ENCODE measurements around the gene HPCAL4.

The HPCAL4 gene

DNA sequence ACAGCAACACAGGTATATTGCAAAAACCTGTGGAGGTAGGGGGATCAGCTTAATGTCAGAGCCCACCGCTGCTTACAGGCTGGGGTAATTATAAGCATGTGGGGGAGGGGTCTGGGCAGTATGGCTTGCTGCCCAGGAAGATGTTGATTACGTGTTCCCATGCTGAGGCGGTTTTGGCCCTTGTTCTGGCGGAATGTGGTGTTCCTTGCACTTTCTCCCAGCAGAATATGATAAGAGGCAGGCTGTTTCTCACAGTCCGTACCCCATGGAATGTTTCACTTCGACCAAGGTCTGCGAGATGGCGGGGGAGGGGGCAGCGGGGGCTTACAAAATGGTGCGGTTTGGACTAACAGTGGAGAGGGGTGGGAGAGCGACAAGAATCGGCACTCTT, 9.8 kb upstream of the HPCAL4 start:
- no peak for DNase-seq (ENCODE audit: low read depth)

GRCh38 chr1:39700348-39700747, 9.1 kb upstream of the HPCAL4 start:
- no peak for DNase-seq (ENCODE audit: low read depth)

DNA sequence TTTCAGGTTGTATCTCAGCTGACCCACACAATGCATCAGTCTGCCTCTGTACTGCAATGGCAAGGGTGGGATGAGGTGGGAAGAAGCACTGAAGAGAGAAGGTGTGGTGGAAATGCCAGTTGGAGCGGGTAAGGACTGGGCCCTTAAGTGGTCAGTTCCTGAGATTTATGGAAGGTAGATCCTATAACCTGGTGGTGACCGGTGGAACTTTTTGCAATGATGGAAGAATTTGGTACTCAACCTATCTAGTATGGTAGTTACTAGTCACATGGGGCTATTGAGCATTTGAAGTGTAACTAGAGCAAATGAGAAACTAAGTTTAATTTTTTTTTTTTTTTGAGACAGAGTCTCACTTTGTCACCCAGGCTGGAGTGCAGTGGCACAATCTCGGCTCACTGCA, 8.2 kb upstream of the HPCAL4 start:
- no peak for DNase-seq (ENCODE audit: low read depth)

GRCh38 chr1:39698568-39698967, 7.3 kb upstream of the HPCAL4 start:
- no peak for DNase-seq (ENCODE audit: low read depth)

DNA sequence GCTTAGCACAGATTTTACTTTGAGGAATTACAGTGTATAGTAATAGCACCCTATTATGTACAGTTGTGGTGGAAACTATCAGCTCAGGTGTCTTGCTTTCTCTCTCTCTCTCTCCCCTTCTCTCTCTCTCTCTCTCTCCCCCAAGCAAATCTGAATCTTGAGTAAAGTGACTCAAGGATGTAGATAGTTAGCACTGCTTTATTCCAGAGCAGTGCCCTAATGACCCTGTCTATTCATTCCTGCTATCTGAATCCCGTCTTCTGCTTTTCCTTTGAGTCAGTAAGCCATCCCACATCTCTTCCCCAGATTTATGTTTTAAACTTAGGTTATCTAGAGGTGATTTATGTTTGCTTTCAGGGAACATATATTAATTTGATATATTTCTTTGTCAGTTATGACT, 5.2 kb upstream of the HPCAL4 start:
- DNase-seq (ENCODE audit: low read depth) = no peak

DNA sequence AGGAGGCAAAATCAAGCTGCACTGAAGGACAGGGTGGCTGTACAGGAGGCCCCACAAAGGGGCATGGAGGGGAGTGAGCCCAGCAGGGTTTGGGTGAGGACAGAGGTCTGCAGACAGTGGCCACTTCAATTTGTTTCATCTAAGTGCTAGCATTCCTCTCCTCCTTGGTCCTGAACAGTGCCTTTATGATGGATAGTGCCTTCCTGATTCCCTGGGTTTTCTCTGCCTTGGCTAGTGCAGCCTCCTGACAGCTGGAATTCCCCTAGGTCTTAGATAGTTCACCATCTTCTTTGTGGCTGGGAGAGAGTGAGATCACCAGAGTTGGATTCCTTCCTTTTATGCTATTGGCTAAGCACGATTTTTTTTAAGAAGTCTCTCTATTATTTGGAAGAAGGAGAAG, 3.8 kb upstream of the HPCAL4 start:
- DNase-seq (ENCODE audit: low read depth) = no peak

DNA sequence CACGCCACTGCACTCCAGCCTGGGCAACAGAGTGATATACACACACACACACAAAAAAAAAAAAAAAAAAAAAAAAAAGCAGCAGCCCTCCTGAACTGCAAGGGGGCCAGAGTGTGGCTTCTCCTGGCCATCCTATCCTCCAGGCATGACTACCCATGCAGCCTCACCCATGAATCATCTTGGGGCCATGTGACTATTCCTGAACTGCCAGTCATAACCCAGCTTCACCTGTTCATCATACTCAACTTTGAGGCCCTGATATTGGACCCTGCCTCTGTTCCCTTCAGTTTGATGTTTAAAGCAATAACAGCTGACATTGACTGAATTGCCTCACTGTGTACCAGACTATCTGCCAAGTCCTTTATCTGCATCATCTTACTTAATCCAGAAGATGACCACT, 2.8 kb upstream of the HPCAL4 start:
- no peak for DNase-seq (ENCODE audit: low read depth)

DNA sequence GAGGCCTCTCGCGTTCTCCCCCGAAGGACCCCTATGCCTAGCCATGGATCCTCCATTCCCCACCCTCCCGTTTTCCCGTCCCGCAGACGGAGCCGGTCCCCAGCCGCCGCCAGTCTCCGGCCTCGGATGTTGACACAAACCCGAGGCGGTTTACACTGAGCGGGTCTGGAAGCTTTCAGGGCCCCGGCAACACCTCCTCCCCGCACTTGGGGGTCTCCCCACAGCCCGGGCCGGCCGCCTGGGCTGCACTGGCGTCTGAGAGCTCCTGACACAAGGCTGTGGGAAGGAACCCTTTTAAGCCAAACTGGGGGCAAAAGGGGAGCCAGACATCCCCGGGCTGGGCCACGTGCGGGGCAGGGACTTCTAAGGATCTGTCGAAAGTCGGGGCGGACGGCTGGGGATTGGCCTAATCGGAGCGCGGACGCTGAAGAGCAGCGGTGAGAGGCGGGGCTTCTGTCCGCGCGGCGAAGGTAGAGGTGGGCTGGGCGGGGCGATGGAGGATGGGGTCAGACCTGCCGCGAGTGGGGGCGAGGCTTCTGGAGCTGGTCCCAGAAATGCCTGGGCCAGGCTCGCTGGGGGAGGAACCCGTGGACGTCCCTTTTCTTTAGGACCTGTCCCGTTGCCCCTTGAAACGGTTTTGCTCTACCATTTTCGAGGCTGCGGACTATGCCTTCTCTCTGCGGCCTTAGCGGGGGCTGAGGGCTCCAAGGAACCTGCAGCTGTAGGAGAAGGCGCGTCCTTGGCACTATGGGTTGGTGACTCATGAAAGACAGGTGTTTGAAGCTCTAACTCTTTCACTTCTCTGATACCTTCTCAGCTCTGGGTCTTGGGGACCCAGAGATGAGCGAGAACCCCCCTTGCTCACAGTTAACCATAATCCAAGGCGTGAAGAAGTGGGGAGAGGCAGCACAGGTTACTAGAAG, 1.2 kb upstream of the HPCAL4 start:
- no peak for DNase-seq (ENCODE audit: low read depth)

DNA sequence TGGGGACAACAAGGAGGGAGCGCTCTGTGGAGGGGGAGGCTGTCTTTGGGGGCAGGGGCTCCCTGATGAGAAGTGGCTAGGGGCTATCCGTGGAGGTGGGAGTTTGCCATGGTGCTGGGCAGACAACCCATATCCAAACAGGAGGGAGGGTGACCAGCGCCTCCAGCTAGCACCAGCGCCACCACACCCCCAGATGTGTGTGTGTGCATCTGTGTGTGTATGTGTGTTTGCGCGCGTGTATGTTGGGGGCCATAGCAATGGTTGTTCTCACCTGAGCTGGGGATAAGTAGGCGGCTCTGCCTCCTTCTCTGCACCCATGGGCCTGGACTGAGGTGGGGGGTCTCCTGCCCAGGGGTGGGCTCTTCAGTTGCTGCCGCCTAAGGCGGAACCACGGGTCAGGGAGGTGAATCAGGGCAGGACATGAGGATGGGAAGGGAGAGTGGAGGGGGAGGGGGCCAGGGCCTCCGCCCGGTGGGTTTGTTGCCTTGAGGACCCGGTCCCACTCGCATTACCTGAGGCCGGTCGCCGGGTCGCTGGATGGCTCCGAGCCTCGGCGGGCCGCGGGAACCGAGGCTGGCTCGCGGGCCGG, 345 bp downstream of the HPCAL4 start:
- DNase-seq (ENCODE audit: low read depth) = no peak

- no peak for DNase-seq (ENCODE audit: low read depth)
Measured at GRCh38 chr1:39690225-39690624, 1.0 kb downstream of the HPCAL4 start.

GRCh38 chr1:39689635-39690034, 1.6 kb downstream of the HPCAL4 start:
- no peak for DNase-seq (ENCODE audit: low read depth)

GRCh38 chr1:39689214-39689613, 2.0 kb downstream of the HPCAL4 start:
- no peak for DNase-seq (ENCODE audit: low read depth)

- no peak for DNase-seq (ENCODE audit: low read depth)
Measured at GRCh38 chr1:39688706-39689105, 2.5 kb downstream of the HPCAL4 start.

GRCh38 chr1:39687243-39687642, 4.0 kb downstream of the HPCAL4 start:
- DNase-seq (ENCODE audit: low read depth) = no peak

DNA sequence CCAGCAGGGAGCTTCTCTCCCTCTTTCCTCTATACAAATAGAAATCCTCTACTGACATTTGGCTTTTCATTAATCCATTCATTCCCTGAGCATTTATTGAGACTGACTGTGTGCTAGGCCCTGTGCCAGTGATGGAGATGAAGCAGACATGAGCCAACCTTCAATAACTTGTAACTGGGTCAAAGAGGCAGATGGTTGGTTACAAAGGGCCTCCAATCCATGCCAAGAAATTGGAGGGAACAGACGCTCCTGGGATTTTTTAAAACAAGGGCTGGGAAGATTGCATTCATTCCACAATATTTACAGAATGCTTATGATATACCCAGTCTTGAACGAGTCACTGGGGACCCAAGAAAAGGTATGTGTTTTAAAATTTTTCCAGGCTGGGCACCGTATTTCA, 6.2 kb downstream of the HPCAL4 start:
- DNase-seq (ENCODE audit: low read depth) = no peak

GRCh38 chr1:39684313-39684664, 6.9 kb downstream of the HPCAL4 start:
- peak; percentile 10 for DNase-seq (ENCODE audit: low read depth)

DNA sequence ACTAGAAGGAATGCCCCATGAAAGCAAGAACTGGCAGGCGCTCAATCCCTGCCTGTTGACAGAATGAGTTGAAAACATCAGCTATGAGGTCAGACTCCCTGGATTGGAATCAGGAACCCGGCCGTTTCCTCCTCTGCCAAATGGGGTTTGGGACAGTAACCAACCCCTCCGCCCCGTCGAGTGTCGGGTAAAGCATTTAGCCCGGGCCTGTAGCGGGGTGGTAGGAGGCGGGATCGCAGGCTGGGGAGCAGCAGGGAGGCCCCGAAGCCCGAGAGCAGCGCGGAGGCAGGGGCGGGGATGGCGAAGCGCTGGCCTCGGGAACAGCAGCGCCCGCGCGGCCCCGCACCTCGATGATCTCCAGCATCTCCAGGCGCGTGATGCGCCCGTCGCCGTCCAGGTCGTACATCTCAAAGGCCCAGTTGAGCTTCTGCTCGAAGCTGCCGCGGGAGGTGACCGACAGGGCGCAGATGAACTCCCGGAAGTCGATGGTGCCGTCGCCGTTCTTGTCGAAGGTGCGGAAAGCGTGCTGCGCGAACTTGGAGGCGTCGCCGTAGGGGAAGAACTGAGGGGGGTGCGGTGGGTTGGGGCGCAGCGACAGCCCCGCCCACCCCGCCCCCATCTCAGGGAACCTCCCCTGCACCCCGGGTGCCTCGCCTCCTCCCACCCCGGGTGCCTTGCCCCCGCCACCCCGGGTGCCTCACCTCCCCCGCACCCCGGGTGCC, 7.5 kb downstream of the HPCAL4 start:
- DNase-seq (ENCODE audit: low read depth) = peak; percentile 24

GRCh38 chr1:39681999-39682398, 9.2 kb downstream of the HPCAL4 start:
- DNase-seq (ENCODE audit: low read depth) = no peak

DNA sequence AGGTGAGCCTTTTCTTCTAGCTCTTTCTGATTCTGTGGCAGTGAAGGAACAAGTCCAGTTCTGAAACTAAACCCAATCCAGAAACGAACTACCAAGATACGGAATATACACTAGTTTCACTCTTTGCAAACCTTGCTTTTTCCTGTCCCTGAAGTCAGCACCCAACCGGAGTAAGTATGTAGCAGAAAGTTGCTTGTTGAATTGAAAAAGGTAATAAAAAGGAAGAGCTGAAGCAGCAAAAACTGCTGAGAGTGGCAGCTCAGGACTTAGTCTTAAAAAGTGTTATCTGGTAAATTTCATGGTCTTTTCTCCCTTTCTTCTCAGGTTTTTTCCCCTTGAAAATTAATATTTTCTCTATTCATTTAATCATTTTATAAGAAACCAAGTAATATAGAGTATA, 9.9 kb downstream of the HPCAL4 start:
- no peak for DNase-seq (ENCODE audit: low read depth)

DNA sequence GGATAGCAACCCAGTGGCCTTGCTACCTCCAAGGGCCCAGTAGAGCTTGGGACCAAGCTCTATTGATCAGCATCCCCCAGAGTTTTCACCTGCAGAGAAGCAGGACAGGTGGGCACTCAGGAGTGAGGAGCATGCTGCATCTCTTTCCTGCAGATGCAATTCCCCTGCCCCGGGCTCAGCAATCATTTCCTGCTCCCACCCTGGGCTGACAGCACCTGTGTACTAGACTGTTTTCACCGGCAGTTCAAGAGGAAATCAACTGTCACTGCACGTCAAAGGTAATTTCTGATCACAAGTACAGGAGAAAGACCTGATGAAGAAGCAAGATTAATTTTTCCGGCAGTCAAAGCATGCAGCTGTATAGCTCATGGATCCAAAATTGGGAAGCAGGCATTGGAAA, 10.5 kb downstream of the HPCAL4 start:
- no peak for DNase-seq (ENCODE audit: low read depth)

DNA sequence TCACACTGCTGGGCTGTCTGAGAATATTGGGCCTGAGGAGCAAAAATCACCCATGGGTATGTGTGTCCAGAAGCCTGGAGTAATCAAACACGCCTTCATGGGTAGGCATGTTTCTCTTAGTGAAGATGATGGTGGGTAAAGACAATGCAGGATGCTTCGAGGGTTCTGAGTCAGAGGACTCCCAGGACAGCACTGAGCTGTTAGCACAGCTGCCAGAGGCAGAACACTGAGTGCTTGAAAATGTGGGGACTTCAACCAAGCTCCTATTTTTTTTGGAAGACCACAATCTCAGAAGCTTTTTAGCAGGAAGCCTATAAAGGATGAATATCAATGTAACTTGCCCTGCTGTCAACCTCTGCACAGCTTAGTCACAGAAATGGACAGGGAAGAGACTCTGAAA, 11.4 kb downstream of the HPCAL4 start:
- no peak for DNase-seq (ENCODE audit: low read depth)

DNA sequence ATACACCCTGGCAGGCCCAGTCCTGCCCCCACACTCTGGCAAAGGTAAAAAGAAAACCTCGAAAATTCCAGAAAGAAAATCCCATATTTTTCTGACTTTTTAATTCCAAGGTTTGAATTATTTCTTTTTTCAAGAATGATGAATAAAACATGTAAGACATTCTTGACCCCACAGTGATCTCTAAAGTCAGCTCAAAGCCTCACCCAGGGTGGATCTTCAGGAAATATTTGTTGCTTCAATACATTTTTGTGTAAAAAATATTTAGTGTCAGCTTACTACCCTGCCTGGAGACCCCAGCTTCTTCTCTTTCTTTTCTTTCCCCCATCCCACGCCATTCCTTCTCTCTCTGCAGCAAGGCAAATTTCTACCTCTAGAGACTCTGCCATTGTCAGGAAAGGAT, 12.3 kb downstream of the HPCAL4 start:
- DNase-seq (ENCODE audit: low read depth) = no peak

GRCh38 chr1:39677645-39678044, 13.6 kb downstream of the HPCAL4 start:
- no peak for DNase-seq (ENCODE audit: low read depth)

Data from activated T-helper 9 cell treated with anti-CD3 and anti-CD28 coated beads, Interleukin-2, amount 50 U/mL, for 16 hours (primary cell).